ENCODE measurements around the gene EBF3. TPM values are rescaled to one million over a fixed set of nuclear protein-coding genes. Genes with fewer than 3 reads are reported as not detected.
A peak's percentile ranks its signal among the peaks of the same experiment; 100 is the strongest.

The EBF3 gene
- total and polyA plus RNA-seq, 11 donors: 3.6 to 8.8 (median 5.4) TPM

GRCh38 chr10:129972145-129972965 is 8.3 kb upstream of the EBF3 start:
- no peaks in the 10 kb centered on the region for H3K9me3 ChIP-seq
- peak in 1 of 4 donors; percentile 39 for ATAC-seq
- peaks cover 6 to 56% (median 27%) of the 10 kb centered on the region in 12 donors for H3K4me1 ChIP-seq
- no peak for TF ChIP-seq CTCF (IDR thresholded peaks at IDR 0.05)
- TF ChIP-seq POLR2A (IDR thresholded peaks at IDR 0.05): no peak
- peaks cover 30 to 88% (median 58%) of the 10 kb centered on the region in 9 donors for H3K27me3 ChIP-seq
- DNase-seq: no peak
- H3K36me3 ChIP-seq: no peaks in the 10 kb centered on the region
- WGBS, 4 donors: 1 to 3% (median 2%) methylated on average over 25 to 84 of the region's 84 CpGs
- no peak overlapping the region for H3K27ac ChIP-seq
- intact Hi-C loops (cut with DNase I): loop anchor here in 9 of 10 donors (5.0 to 10.0 kb wide), 13 partner anchors 155 to 1760 kb away; no protein-coding TSS in a partner anchor
- H3K4me3 ChIP-seq: peak overlapping the region in 11 of 12 donors; percentile 10 to 64 (median 53)

GRCh38 chr10:129971381-129972144 is 7.5 kb upstream of the EBF3 start:
- peaks cover 31 to 88% (median 66%) of the 10 kb centered on the region in 9 donors for H3K27me3 ChIP-seq
- WGBS, 4 donors: 0 to 1% (median 1%) methylated on average over 61 to 84 of the region's 84 CpGs
- H3K36me3 ChIP-seq: no peaks in the 10 kb centered on the region
- TF ChIP-seq POLR2A (IDR thresholded peaks at IDR 0.05): no peak
- peak in 10 of 12 donors; percentile 55 to 84 (median 67) for TF ChIP-seq CTCF (IDR thresholded peaks at IDR 0.05)
- H3K27ac ChIP-seq: no peak overlapping the region
- ATAC-seq (peak; percentile 34 to 94 (median 88)), DNase-seq (peak in 3 of 5 donors; percentile 53 to 79 (median 67))
- intact Hi-C loops (cut with DNase I): loop anchor here (1.0 to 10.0 kb wide), 15 partner anchors 156 to 1759 kb away; no protein-coding TSS in a partner anchor
- peaks cover 6 to 58% (median 27%) of the 10 kb centered on the region in 12 donors for H3K4me1 ChIP-seq
- H3K9me3 ChIP-seq: no peaks in the 10 kb centered on the region
- peak overlapping the region; percentile 29 to 64 (median 50) for H3K4me3 ChIP-seq

- Histone ChIP-seq H3K27ac (no peak overlapping the region), H3K27me3 (peaks cover 36 to 92% (median 73%) of the 10 kb centered on the region in 9 donors), H3K4me1 (peaks cover 6 to 58% (median 27%) of the 10 kb centered on the region in 12 donors), H3K36me3 (no peaks in the 10 kb centered on the region), H3K9me3 (no peaks in the 10 kb centered on the region), H3K4me3 (peak overlapping the region; percentile 29 to 64 (median 50))
- WGBS, 4 donors: 1 to 2% (median 1%) methylated on average over 38 to 58 of the region's 58 CpGs
- ATAC-seq (no peak), DNase-seq (no peak)
- TF ChIP-seq CTCF (IDR thresholded peaks at IDR 0.05) (no peak), POLR2A (IDR thresholded peaks at IDR 0.05) (no peak)
- intact Hi-C loops (cut with DNase I): loop anchor here (1.0 to 10.0 kb wide), 15 partner anchors 157 to 1758 kb away; no protein-coding TSS in a partner anchor
Measured at GRCh38 chr10:129970465-129971364, 6.6 kb upstream of the EBF3 start.
